Body of pancreas (tissue), 4 donors: Measurements from ENCODE around the gene SLC6A8. TPM values are rescaled to one million over a fixed set of nuclear protein-coding genes. Genes with fewer than 3 reads are reported as not detected.
A peak's percentile ranks its signal among the peaks of the same experiment; 100 is the strongest.

Source experiments
- ATAC-seq: fragments of 150-250 bp; one replicate; pipeline ENCODE4 v1.9.1; 2016
- DNase-seq, 4 donors: peaks; one replicate each; pipeline ENCODE4 v3.0.0-alpha.2; 2019
- H3K27ac ChIP-seq, 4 donors: fragments of 200-600 bp; sonication (generic); 1 replicate in 3 of 4; 2 replicates in 1 of 4; pipeline versions ENCODE4 v1.5.1 to v1.6.1; 2016 to 2019; ENCODE audit warnings: mild to moderate bottlenecking in 1 of 4, mixed read lengths in 1 of 4, moderate library complexity in 1 of 4
- H3K27me3 ChIP-seq, 2 donors: fragments of 200-600 bp; sonication (generic); one replicate each; pipeline ENCODE4 v1.6.0; 2016; ENCODE audit warnings: mild to moderate bottlenecking in 1 of 2
- H3K36me3 ChIP-seq, 2 donors: fragments of 200-600 bp; sonication (generic); replicated peaks in 1 of 2; 2 replicates each; pipeline ENCODE4 v1.5.1; 2016; ENCODE audit warnings: low read depth in 2 of 2; ENCODE audit not compliant: insufficient read depth in 1 of 2
- H3K4me1 ChIP-seq: fragments of 200-600 bp; sonication (generic); one replicate; pipeline ENCODE4 v1.6.0; 2016
- H3K4me3 ChIP-seq, 2 donors: fragments of 200-600 bp; sonication (generic); 1 replicate in 1 of 2; 2 replicates in 1 of 2; pipeline ENCODE4 v1.5.1; 2016 to 2019
- H3K9me3 ChIP-seq, 3 donors: fragments of 200-600 bp; sonication (generic); 1 replicate in 2 of 3; 2 replicates in 1 of 3; pipeline ENCODE4 v1.5.1; 2016
- CTCF ChIP-seq, 7 experiments: fragments of 450-650 bp in 4 of 7; fragments of 200-600 bp in 3 of 7; sonication (generic) in 3 of 7; IDR thresholded peaks; one replicate each; pipeline ENCODE4 v1.5.1; 2016 to 2019; ENCODE audit warnings: antibody characterized with exemption in 7 of 7
- POLR2A ChIP-seq, 3 donors: fragments of 450-650 bp; IDR thresholded peaks; one replicate each; pipeline ENCODE4 v1.6.1; 2016; ENCODE audit warnings: antibody characterized with exemption in 3 of 3, mild to moderate bottlenecking in 2 of 3
- WGBS, 2 donors: methylation state at CpG; one replicate each; pipeline ENCODE4 v1.1.5; 2017; 5-methylcytosine and 5-hydroxymethylcytosine counted together
- intact Hi-C: fragments of 100-400 bp; cut with DNase I; formaldehyde crosslinking; loops from one replicate; pipeline ENCODE4 v1.15.1; 2023
- total RNA-seq, 2 donors: library from RNA; depleted of rRNA; stranded (reverse); fragments of >200 nt; gene quantifications; one replicate each; pipeline ENCODE4 v1.1.0, GENCODE V29; 2016

Gene SLC6A8
- total RNA-seq, 2 donors from 2014 or later: 11.7 to 18.5 TPM

DNA sequence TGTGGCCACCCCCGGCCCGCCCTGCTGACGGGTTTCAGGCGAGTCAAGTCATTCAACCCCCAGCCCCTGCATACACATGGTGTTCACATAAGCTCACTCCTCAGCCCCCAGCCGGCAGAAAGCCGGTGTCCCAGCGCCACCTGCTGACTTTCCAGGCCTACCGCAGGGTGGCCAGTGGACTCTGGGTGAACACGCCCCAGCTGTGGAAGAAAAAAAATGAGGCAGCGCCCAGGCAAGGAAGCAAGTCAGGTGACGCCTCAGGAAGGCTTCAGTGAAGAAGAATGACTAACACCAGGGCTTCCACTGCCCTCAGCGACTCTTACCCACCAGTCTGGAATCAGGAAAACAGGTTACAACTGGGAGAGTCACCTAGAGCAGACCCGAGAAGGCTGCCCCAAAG lies 20.7 kb downstream of the SLC6A8 start:
- DNase-seq (peak; percentile 70 to 84 (median 82)), ATAC-seq (peak; percentile 88)
- TF ChIP-seq CTCF (IDR thresholded peaks at IDR 0.05) (peak in 6 of 7 experiments; percentile 37 to 80 (median 68)), POLR2A (IDR thresholded peaks at IDR 0.05) (no peak)
- Histone ChIP-seq H3K4me1 (peaks cover 5% of the 10 kb centered on the region), H3K27ac (peak overlapping the region in 2 of 4 donors; percentile 30 to 41), H3K4me3 (no peak overlapping the region), H3K9me3 (no peaks in the 10 kb centered on the region), H3K27me3 (no peaks in the 10 kb centered on the region), H3K36me3 (no peaks in the 10 kb centered on the region)
- intact Hi-C loops: no loop called here
- 15 to 17% methylated on average over 7 to 10 of the region's 13 CpGs for whole genome bisulfite sequencing, 2 donors

- TF ChIP-seq POLR2A (IDR thresholded peaks at IDR 0.05) (no peak), CTCF (IDR thresholded peaks at IDR 0.05) (no peak)
- intact Hi-C loops: no loop called here
- ATAC-seq (no peak), DNase-seq (no peak)
- peaks cover 0 to under 1% of the 10 kb centered on the region in 2 donors for H3K36me3 ChIP-seq
- H3K27me3 ChIP-seq: no peaks in the 10 kb centered on the region
- no peak overlapping the region for H3K27ac ChIP-seq
- no peaks in the 10 kb centered on the region for H3K9me3 ChIP-seq
- 92 to 100% methylated on average over 4 to 9 of the region's 27 CpGs for WGBS, 2 donors
- H3K4me1 ChIP-seq: peaks cover 4% of the 10 kb centered on the region
- no peak overlapping the region for H3K4me3 ChIP-seq
Measured at GRCh38 chrX:153709726-153710674, 22.3 kb downstream of the SLC6A8 start.

DNA sequence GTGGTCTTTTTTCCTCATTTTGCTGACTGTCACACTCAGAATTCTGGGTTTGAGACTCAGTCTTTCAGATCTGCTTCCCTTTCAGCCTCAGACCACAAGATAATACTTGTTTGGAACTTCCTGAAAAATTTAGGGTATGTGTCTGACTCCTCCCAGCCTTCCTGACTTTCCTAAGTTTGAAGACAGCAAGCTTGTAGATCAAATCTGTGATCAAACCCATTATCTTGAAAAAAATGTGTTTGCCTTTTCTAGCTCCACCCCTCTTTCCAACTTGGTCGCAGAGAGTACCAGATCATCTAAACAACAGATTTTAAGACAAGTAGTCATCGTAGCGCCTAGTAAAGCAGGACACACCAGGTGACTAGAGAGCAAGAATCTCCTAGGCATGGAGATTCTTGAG lies 26.5 kb downstream of the SLC6A8 start:
- 69 to 79% methylated on average over 3 of the region's 3 CpGs for WGBS, 2 donors
- no peak overlapping the region for H3K27ac ChIP-seq
- ATAC-seq (no peak), DNase-seq (no peak)
- TF ChIP-seq CTCF (IDR thresholded peaks at IDR 0.05) (no peak), POLR2A (IDR thresholded peaks at IDR 0.05) (no peak)
- H3K4me3 ChIP-seq: no peak overlapping the region
- H3K4me1 ChIP-seq: peaks cover 7% of the 10 kb centered on the region
- H3K9me3 ChIP-seq: no peaks in the 10 kb centered on the region
- peaks cover 0 to 3% of the 10 kb centered on the region in 2 donors for H3K36me3 ChIP-seq
- intact Hi-C loops: no loop called here
- H3K27me3 ChIP-seq: no peaks in the 10 kb centered on the region

GRCh38 chrX:153717445-153717844 lies 29.7 kb downstream of the SLC6A8 start:
- Histone ChIP-seq H3K27ac (no peak overlapping the region), H3K4me3 (no peak overlapping the region), H3K27me3 (no peaks in the 10 kb centered on the region), H3K36me3 (peaks cover 0 to 3% of the 10 kb centered on the region in 2 donors), H3K9me3 (no peaks in the 10 kb centered on the region), H3K4me1 (peaks cover 32% of the 10 kb centered on the region)
- TF ChIP-seq POLR2A (IDR thresholded peaks at IDR 0.05) (no peak), CTCF (IDR thresholded peaks at IDR 0.05) (no peak)
- WGBS, 2 donors: 88 to 92% methylated on average over 9 of the region's 9 CpGs
- DNase-seq (no peak), ATAC-seq (no peak)
- intact Hi-C loops: no loop called here
